GM19372 (cell line): ENCODE data around the gene CIAO2A.
A peak's percentile ranks its signal among the peaks of the same experiment; 100 is the strongest.
"Not testable (repeated sequence)": the region's sequence is repeated elsewhere in the genome, so short reads cannot be mapped to it uniquely, and the experiment has no call there.

Experiments used
- ATAC-seq: cut with Tn5 transposase; IDR thresholded peaks from one replicate; pipeline ENCODE4 v1.9.1; 2021; ENCODE audit warnings: mild to moderate bottlenecking, low read depth, moderate library complexity; ENCODE audit not compliant: unreplicated experiment

The CIAO2A gene, protein sequence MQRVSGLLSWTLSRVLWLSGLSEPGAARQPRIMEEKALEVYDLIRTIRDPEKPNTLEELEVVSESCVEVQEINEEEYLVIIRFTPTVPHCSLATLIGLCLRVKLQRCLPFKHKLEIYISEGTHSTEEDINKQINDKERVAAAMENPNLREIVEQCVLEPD

DNA sequence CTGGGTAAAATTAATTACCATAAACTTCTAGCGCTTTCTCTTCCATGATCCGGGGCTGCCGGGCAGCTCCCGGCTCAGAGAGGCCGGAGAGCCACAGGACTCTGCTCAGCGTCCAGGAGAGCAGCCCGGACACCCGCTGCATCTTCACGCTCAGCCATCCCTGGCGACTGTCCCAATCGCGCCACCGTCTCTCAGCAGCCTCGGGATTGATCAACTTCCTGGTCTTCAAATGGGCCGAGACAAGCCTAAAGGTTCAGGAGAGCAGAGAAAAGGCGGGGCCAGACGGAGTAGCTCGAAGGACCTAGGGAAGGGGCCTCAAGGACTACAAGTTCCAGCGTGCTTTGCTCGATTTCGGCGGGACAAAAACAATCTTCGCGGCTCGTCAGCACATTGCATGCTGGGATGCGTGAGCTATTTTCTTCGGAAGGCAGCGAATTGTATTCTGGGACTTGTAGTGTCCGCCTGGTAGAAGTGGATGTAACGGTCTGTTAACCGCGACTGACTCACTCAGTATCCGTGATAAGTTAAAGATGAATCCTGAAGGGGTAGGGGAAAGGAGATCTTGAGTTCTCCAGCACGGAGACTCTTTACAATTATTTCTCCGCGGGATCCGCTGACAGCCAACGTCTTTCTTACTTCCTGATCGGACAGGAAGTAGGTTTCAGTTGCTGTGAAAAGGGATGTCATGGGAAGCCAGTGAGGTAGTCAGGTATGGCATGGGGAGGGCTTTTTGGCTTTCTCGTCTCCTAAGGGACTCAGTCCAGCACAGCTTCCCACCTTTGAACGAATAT, at the start of gene CIAO2A:
TSS of gene CIAO2A (minus strand) at position 212 of the 791 bp plus-strand sequence. CDS start at position 142, 70 bp downstream.
- peak; percentile 57 for ATAC-seq

DNA sequence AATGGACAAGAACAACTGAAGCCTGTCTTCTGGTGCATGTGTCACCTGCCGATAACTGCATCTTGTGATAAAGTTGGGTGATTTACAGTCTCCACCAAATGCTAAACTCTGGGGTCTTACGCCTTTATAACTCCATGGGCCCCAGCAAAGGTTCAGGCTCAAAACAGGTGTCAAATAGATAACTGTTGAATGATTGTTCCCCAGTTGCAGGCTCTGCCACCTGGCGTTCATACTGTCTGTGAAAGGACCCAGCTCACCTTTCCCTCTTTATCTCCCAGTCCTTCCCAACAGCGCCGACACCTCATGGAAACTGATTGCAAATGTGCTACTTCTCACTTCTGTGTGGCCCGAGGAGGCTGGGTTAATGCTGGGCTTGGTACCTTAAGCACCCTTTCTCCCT, 49.6 kb upstream of the CIAO2A start:
- ATAC-seq = no peak

DNA sequence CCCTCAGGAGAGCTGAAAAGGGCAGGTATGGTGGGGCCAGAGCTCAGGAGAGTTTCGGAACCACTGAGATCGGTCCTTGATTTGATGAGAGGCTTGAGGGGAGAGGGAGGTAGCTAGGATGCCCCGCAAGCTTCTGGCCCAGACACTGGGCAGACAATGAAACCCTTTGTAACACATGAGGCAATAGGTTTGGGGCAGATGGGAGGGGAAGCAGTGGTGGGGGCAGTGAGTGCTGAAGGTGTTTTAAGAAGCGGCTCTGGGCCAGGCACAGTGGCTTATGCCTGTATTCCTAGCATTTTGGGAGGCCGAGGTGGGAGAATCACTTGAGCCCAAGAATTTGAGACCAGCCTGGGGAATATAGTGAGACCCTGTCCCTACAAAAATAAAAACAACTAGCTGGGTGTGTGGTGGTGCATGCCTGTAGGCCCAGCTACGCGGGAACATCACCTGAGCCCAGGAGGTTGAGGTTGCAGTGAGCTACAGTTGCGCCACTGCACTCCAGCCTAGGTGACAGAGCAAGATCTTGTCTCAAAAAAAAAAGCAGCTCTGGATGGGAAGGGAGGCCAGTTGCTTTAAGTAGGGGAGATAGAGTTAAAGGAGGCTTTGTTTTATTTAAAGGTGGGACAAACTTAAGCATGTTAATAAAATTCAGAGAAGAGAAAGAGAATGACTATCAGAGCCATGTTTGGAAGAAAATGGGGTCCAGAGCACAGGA, 48.3 kb upstream of the CIAO2A start:
- no peak for ATAC-seq

DNA sequence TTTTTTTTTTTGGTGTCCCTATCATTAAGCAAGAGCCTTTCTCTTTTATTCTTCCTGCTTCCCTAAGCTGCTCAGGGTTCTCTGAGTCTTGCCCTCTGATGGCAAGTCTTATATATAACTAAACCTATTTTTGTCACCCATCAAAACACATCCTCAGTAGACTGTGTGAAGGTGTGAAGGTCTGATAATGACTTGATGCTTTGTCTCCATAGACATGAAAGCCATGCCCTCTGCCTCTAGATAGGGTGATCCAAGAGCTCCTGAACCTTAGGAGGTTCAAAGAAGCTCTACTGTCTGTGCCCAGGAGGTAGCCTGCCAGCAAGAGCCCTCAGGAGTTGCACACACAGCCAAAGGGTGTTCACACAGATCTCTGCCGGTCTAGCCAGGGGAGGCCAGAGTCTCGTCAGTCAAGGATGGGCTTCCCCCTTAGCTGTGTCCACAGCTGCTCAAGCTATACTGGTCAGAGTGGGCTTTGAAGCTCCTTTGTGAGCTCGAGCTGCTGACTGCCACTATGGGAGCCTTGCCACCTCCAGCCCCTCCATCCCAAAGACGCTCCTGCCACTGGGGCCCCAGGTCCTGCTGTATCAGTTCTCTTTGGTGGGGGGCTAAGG, 44.8 kb upstream of the CIAO2A start:
- no peak for ATAC-seq

DNA sequence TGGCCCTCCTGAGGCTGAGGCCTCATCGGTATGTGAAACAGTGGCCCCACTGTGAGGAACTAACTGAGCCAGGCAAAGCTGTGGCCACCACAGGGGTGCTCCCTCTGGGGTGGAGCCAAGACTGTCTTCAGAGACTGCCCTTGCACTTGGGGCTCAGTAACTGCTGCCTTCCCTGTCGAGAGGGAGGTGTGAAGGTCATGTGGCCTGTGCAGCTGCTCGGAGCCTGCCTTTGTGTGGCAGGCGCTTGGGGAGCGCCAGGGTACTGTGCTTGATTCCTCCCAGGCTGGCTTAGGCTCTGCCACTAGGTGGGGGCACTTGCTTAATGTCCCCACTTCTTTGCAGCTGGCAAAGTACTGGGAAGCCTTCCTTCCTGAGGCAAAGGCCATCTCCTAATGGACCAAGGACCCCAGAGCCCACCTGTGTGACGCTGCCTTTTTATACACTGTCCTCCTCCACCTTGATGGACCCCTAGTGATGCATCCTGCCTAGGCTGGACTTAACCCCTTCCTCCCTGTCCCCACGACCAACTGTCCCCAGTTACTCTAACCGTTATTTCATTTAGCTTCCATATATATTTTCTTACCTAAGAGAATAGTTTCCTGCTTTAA, 43.7 kb upstream of the CIAO2A start:
- no peak for ATAC-seq

DNA sequence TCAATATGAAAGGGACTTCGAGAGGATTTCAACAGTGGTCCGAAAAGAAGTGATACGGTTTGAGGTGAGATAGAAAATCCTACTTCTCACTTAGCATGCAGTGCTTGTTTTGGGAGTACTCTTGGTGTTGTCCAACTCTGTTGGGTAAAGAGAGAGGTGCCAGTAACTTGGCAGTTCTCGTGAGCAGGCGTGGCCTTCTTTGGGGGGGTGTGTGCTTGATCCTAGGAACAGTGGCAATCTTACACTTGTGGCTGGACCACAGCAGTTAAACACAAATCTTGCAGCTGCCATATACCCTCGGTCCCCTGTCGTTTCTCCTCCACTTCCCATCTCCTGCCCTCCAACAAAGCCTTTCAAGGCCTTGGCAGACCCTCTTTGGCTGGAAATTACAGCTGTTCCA, 42.7 kb upstream of the CIAO2A start:
- no peak for ATAC-seq

DNA sequence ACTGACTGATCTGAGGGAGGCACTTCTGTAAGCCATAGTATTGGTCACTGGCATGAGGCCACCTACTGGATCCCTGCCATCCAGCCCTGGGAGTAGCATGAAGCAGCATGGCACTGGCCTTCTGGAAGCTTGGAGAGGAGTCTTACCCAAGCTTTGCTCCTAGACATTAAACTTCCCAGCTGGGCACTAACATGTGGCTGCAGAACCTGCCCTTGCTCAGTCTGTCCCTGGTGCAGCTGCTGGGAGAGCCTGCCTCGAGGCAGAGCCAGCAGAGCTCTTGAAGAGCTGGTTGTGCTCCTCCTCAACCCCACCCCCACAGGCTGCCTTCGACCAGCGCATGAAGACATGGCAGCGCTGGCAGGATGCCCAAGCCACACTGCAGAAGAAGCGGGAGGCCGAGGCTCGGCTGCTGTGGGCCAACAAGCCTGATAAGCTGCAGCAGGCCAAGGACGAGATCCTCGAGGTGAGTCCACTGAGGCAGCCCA, 40.7 kb upstream of the CIAO2A start:
- ATAC-seq = no peak

DNA sequence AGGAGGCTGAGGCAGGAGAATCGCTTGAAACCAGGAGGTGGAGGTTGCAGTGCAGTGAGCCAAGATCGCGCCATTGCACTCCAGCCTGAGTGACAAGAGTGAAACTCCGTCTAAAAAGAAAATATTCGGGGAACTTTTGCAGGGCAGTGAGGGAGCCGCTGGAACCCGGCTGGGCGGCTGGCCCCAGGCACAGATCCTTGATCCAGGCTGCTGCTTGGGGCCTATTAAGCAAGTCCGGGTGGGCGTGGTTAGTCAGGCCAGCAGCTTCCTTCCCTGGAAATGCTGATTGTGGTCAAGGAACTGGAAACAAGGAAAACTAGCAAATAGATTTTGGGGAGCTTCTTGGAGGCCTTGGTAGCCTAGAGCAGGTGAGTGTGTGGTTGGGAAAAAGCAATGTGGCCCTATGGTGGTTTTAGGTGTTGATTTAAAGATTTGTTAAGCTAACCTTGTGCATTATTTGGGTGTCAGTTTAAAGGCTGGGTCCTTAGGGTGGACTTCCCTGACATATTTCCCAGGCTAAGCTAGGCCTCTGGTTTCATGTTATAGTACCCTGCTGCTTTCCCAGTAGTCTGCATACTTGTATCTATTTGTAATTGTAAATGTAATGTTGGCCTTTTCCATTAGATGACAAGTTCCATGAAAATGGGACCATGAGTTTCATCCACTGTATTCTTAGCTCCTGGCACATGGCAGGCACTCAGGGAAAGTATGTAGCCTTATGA, 40.1 kb upstream of the CIAO2A start:
- ATAC-seq = no peak

DNA sequence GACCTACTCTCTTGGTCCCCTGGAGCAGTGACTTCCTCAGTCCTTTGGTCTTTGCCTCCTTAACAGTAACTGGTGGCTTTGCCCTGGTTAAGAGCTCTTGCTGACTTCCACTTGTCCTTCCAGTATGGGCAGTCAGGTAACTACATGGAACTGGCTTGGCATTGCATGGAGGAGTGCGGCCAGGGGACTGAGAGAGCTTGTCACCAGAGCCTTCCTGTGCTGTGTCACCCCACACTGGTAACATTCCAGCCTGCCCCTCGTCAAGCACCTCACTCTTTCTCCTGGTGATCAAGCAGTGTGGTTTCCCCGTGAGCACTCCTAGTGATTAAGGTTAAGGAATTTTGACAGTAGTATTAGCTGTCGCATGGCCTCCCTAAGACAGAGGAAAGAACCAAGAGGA, 38.6 kb upstream of the CIAO2A start:
- ATAC-seq = no peak

DNA sequence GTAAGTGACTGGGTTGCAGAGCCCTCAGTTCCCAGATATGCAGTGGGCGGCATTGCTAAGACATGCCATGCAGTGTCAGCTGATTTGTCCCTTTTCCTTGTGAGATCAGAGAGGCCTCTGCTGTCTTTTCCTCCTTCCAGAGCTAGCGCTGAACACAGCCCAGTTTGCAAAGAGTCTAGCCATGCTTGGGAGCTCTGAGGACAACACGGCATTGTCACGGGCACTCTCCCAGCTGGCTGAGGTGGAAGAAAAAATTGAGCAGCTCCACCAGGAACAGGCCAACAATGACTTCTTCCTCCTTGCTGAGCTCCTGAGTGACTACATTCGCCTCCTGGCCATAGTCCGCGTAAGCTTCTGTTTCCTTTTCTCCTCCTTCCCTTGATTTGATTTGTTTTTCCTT, 37.9 kb upstream of the CIAO2A start:
- no peak for ATAC-seq

DNA sequence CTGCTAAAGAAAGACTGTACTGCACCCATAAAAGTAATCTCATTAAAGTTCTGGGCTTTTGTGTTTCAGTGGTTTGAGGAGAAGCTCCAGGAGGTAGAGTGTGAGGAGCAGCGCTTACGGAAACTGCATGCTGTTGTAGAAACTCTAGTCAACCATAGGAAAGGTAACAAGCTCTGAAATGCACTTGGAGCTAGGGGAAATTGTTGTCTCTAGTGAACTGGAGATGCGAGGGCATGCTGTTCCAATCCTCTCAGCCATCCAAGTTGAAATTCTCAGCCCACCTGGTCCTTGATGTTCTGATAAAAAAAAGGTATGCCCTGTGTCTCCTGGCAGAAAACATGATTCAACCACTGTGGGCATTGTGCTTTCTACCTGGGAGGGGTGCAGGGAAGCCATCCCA, 36.5 kb upstream of the CIAO2A start:
- no peak for ATAC-seq

DNA sequence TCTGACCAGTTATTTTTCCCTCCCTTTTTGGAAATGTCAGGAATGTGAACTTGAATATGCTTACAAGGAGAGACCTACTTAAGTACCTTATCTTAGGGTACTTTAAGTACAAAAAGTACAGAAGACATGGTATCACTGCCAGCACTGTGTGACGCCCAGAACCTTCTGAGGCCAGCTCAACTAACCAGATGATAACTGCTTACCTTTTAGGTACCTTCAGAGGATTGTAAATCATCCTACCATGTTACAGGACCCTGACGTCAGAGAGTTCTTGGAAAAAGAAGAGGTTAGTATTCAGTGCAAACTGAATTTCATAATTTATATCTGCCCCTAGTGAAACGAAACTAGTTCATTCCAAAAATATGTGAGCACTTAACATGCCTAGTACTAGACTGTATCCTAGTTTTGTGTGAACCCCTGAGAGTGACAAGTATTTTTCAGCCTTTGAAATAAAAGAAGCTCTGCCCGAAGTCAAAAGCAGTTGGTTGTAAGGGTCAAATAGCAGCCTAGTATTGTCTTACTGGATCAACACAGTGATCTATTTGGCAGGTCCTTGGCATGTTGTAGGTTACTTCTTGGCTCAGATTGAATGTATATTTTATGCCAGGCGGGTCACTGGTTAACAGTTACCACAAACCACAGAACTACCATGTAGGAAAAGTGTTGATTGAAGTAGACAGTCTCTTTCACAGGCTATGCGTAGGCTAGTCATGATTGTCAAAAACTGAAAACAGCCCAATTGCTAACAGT, 34.1 kb upstream of the CIAO2A start:
- no peak for ATAC-seq

DNA sequence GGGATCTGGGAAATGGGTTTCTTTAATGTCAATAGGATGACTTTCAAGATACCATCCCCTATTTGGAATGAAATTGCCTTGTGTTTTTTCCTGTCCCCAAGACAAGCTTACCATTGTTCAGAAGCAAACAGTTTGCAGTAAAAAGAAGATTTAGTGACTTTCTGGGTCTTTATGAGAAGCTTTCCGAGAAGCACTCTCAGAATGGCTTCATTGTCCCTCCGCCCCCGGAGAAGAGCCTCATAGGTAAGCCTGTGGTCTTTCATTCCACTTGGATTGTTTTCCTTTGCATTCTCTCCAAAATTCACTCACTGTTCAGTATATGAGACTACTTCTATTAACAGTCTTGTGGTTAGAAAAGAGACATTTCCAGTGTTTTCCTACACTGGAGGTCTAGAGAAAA, 32.3 kb upstream of the CIAO2A start:
- no peak for ATAC-seq

DNA sequence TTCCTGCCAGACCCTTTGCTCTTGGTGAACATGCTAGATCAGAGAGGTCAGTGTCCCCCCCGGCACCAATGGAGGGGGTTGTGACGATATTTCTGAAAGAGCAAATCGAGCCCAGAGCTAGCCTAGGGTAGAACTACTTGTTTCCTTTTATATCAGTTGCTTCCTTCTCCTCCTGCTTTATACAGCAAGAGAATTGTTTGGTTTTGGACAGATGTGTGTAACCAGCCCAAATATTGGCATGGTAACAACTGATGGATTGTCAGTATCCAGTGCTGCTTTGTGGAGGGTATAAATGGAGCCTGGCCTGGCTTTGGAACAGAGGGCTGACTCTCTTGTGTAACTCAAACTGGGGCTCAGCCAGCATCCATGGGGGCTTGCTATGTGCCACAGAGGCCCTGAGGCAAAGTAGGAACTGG, 29.3 kb upstream of the CIAO2A start:
- no peak for ATAC-seq

DNA sequence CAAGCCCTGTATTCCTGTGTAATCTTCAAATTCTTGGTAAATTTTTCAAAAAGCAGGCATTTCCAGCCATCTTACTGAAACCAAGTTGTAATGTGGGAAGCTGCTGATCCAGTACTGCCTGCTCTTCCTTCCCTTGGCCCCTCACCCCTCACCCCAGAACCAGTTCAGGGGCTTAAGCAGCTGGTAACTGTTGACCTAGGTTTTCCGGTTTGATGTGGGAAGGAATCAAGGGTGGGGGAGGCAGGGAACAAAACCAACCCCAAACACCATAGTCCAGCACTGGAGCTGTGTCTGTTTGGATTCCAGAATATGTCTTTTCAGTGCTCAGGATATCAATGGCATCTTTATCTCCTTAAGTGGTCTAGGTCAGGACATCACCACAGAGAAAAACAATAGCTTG, 28.8 kb upstream of the CIAO2A start:
- no peak for ATAC-seq

DNA sequence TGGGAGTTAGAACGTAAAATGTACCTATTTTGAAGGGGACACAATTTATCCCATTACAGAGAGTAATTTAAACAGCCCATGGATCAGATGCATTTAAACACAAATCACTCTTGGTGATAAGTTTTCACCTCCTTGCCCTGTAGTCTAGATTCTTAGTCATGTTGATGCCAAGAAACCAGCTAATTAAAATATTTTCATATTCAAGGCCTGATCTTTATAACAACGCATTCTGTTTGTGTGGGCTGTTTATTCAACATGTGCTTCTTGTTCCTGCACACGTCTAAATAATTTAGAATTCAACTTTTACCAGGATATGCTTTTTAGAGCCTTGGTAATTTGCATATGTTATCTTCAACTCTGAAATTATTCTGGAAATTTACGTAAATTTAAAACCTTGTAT, 28.0 kb upstream of the CIAO2A start:
- ATAC-seq = no peak

DNA sequence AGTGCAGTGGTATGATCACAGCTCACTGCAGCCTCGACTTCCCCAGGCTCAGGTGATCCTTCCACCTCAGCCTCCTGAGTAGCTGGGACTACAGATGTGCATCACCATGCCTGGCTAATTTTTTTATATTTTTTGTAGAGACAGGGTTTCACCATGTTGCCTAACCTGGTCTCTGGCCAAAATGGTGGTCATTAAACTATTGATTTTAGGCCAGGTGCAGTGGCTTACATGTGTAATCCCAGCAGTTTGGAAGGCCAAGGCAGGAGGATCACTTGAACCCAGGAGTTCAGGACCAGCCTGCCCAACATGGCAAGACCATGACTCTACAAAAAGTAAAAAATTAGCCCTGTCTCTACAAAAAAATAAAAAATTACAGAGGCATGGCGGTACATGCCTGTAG, 26.7 kb upstream of the CIAO2A start:
- ATAC-seq = not testable (repeated sequence)

DNA sequence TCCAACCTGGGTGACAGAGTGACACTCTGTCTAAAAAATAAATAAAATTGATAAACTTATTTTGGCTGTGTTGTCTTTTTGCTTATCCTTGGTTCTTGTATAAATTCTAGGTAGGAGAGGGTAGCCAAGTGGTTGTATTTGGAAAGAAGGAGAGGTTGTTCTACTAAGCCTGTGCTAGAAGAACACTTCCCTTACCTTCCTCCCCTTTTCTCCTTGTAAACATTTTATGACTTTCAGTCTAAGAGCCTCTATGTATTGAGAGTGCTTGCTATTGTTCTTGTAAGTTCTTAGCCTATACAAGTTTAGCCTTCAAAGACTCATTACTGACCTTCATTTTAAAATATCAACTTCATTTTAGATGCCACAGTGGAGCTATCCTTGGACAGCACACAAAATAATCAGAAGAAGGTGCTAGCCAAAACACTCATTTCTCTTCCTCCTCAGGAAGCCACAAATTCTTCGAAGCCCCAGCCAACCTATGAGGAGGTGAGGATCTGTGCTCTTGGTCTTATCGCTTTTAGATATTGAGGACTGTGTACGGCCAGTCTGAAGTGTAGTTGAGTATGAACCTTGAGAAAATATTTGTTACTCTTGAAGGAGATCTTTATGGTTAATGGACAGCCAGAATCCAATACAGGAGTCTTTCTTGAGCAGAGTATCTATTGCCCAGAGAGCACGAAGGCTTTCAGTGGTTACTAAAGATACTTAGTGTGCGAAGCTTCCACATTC, 24.3 kb upstream of the CIAO2A start:
- ATAC-seq = no peak

DNA sequence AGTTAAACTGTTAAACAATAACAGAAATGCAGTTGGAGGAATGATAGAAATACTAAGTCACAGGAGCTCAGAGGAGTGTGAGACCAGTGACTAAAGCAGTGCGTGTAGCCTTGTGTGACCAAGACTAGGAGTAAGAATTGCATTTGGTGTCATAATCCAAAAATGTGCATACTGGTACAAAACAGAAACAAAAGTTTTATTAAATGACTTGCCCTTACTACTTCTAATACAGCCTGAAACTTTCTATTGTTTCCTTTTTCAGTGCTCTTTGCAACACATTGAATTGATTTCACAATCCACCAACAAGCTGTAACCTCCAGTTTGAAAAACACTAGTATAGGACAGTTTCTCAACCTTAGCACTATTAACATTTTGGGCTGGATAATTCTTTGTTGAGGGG, 19.3 kb upstream of the CIAO2A start:
- ATAC-seq = no peak
